HepG2 (cell line): ENCODE measurements around the gene ETV6. TPM values are rescaled to one million over a fixed set of nuclear protein-coding genes. Genes with fewer than 3 reads are reported as not detected.

Source experiments
- CAMTA2 ChIP-seq: sonication (generic); formaldehyde crosslinking; IDR thresholded peaks from 2 replicates; pipeline ENCODE4 v1.4.0; 2020; ENCODE audit warnings: mild to moderate bottlenecking, missing genetic modification reagents, borderline replicate concordance
- CBFB ChIP-seq: sonication (generic); formaldehyde crosslinking; IDR thresholded peaks from 2 replicates; pipeline ENCODE4 v1.4.0; 2020; ENCODE audit warnings: missing genetic modification reagents
- CEBPB ChIP-seq: IDR thresholded peaks from 2 replicates; pipeline ENCODE4 v1.6.1; 2011; ENCODE audit warnings: low read depth, low read length, improper control_type of control experiment, borderline replicate concordance
- CREB1 ChIP-seq, 2 experiments: fragments of 450-650 bp in 1 of 2; IDR thresholded peaks; 2 replicates each; pipeline ENCODE4 v1.6.1; 2016 to 2017; ENCODE audit warnings: control low read depth in 1 of 2, mild to moderate bottlenecking in 1 of 2, missing compliant biosample characterization in 1 of 2, missing genetic modification characterization in 1 of 2
- EEA1 ChIP-seq: sonication (generic); formaldehyde crosslinking; IDR thresholded peaks from 2 replicates; pipeline ENCODE4 v1.5.1; 2020; ENCODE audit warnings: mild to moderate bottlenecking, missing genetic modification reagents, borderline replicate concordance
- ELF4 ChIP-seq: sonication (generic); formaldehyde crosslinking; IDR thresholded peaks from 2 replicates; pipeline ENCODE4 v1.5.0; 2020; ENCODE audit warnings: missing genetic modification reagents, mild to moderate bottlenecking, moderate library complexity, borderline replicate concordance
- FOXP1 ChIP-seq, 2 experiments: fragments of 450-650 bp in 1 of 2; IDR thresholded peaks; 2 replicates each; pipeline ENCODE4 v1.6.1; 2017 to 2018; ENCODE audit warnings: antibody characterized with exemption in 1 of 2
- FOXP4 ChIP-seq: sonication (generic); formaldehyde crosslinking; IDR thresholded peaks from 2 replicates; pipeline ENCODE4 v1.4.0; 2020; ENCODE audit warnings: missing genetic modification reagents
- HINFP ChIP-seq: sonication (generic); formaldehyde crosslinking; IDR thresholded peaks from 2 replicates; pipeline ENCODE4 v1.4.0; 2020; ENCODE audit warnings: low read depth, mild to moderate bottlenecking, missing genetic modification reagents
- HMG20A ChIP-seq: IDR thresholded peaks from 2 replicates; pipeline ENCODE4 v1.6.1; 2016; ENCODE audit warnings: borderline replicate concordance
- HOMEZ ChIP-seq: IDR thresholded peaks from 2 replicates; pipeline ENCODE4 v1.6.1; 2016; ENCODE audit warnings: low read depth
- PHF21A ChIP-seq: sonication (generic); formaldehyde crosslinking; IDR thresholded peaks from 2 replicates; pipeline ENCODE4 v1.5.0; 2020; ENCODE audit warnings: mild to moderate bottlenecking, missing genetic modification reagents
- POGZ ChIP-seq: sonication (generic); formaldehyde crosslinking; IDR thresholded peaks from 2 replicates; pipeline ENCODE4 v1.4.0; 2020; ENCODE audit warnings: mild to moderate bottlenecking, missing genetic modification reagents
- PPARG ChIP-seq: conservative IDR thresholded peaks from 2 replicates; pipeline ENCODE4 v1.6.1; 2016; ENCODE audit warnings: missing biosample characterization, missing genetic modification reagents
- RARA ChIP-seq: IDR thresholded peaks from 2 replicates; pipeline ENCODE4 v1.6.1; 2016; ENCODE audit warnings: missing genetic modification reagents, missing compliant biosample characterization
- RARG ChIP-seq: sonication (generic); formaldehyde crosslinking; IDR thresholded peaks from 2 replicates; pipeline ENCODE4 v1.4.0; 2020; ENCODE audit warnings: low read depth, mild to moderate bottlenecking, missing genetic modification reagents
- RXRB ChIP-seq: IDR thresholded peaks from 2 replicates; pipeline ENCODE4 v1.6.1; 2016; ENCODE audit warnings: borderline replicate concordance, missing genetic modification reagents, missing compliant biosample characterization
- SAP130 ChIP-seq: IDR thresholded peaks from 2 replicates; pipeline ENCODE4 v1.6.1; 2016; ENCODE audit warnings: low read depth
- SMAD1 ChIP-seq: sonication (generic); formaldehyde crosslinking; IDR thresholded peaks from 2 replicates; pipeline ENCODE4 v1.4.0; 2020; ENCODE audit warnings: missing genetic modification reagents, low read depth, mild to moderate bottlenecking, borderline replicate concordance
- SNAPC5 ChIP-seq: sonication (generic); formaldehyde crosslinking; IDR thresholded peaks from 2 replicates; pipeline ENCODE4 v1.8.1; 2023; ENCODE audit warnings: mild to moderate bottlenecking, missing genetic modification reagents, borderline replicate concordance
- SOX5 ChIP-seq: IDR thresholded peaks from 2 replicates; pipeline ENCODE4 v1.6.1; 2016; ENCODE audit warnings: borderline replicate concordance
- SOX6 ChIP-seq, 2 experiments: fragments of 450-650 bp in 1 of 2; sonication (generic) in 1 of 2; formaldehyde crosslinking in 1 of 2; IDR thresholded peaks; 2 replicates each; pipeline versions ENCODE4 v1.4.0 to v1.6.1; 2017 to 2020; ENCODE audit warnings: antibody characterized with exemption in 1 of 2, mild to moderate bottlenecking in 1 of 2, missing genetic modification reagents in 1 of 2
- ZBTB21 ChIP-seq: sonication (generic); formaldehyde crosslinking; IDR thresholded peaks from 2 replicates; pipeline ENCODE4 v1.4.0; 2020; ENCODE audit warnings: missing genetic modification reagents
- ZFP41 ChIP-seq: sonication (generic); formaldehyde crosslinking; IDR thresholded peaks from 2 replicates; pipeline ENCODE4 v1.4.0; 2020; ENCODE audit warnings: mild to moderate bottlenecking, missing genetic modification reagents, borderline replicate concordance
- ZFP62 ChIP-seq: sonication (generic); formaldehyde crosslinking; IDR thresholded peaks from 2 replicates; pipeline ENCODE4 v1.4.0; 2020; ENCODE audit warnings: missing genetic modification reagents
- ZNF563 ChIP-seq: sonication (generic); formaldehyde crosslinking; IDR thresholded peaks from 2 replicates; pipeline ENCODE4 v1.8.0; 2022; ENCODE audit warnings: mild to moderate bottlenecking, moderate library complexity, missing genetic modification reagents
- ZNF644 ChIP-seq: IDR thresholded peaks from 2 replicates; pipeline ENCODE4 v1.6.1; 2016; ENCODE audit warnings: low read depth
- ZNF746 ChIP-seq: sonication (generic); formaldehyde crosslinking; IDR thresholded peaks from 2 replicates; pipeline ENCODE4 v1.8.0; 2022; ENCODE audit warnings: mild to moderate bottlenecking, missing genetic modification reagents
- polyA plus RNA-seq, 8 experiments: library from polyadenylated mRNA; depleted of rRNA in 3 of 8; stranded (reverse) in 7 of 8; unstranded in 1 of 8; fragments of >200 nt; fragmentation: Illumina TruSeq in 4 of 8; extraction: Trizol in 4 of 8; gene quantifications; 2 replicates each; pipeline versions ENCODE4 v1.2.1 to v1.2.3, GENCODE V29; 2011 to 2016; ENCODE audit warnings: low read depth in 4 of 8, missing spikeins in 1 of 8, mixed read lengths in 1 of 8; ENCODE audit not compliant: insufficient read depth in 1 of 8
- total RNA-seq, 5 experiments: library from RNA; depleted of rRNA; stranded (reverse); fragments of >200 nt; fragmentation: Illumina TruSeq; extraction: Trizol; gene quantifications; 2 replicates each; pipeline ENCODE4 v1.2.3, GENCODE V29; 2016; ENCODE audit warnings: low read depth in 1 of 5

The ETV6 gene
- total and polyA plus RNA-seq, 2 of the 13 experiments (the other 11 are each of a cell fraction or from before 2014, with no cell fraction given), result 2.2 to 3.0 TPM

GRCh38 chr12:11705010-11705409 lies 55.5 kb downstream of the ETV6 start (continued):
- TF ChIP-seq CREB1 (IDR thresholded peaks at IDR 0.05) (no peak), CREB1 (CRISPR knock-in tag; IDR thresholded peaks at IDR 0.05) (peak; percentile 44; the same call in 1 of the 2 replicates), ZFP41 (CRISPR knock-in tag) (no peak), FOXP1 (IDR thresholded peaks at IDR 0.05) (no peak), FOXP1 (CRISPR knock-in tag; IDR thresholded peaks at IDR 0.05) (peak; percentile 71), PPARG (CRISPR knock-in tag) (peak; percentile 90), FOXP4 (CRISPR knock-in tag) (peak; percentile 52), ELF4 (no peak), CBFB (no peak), SNAPC5 (CRISPR knock-in tag) (no peak), RARA (CRISPR knock-in tag) (peak; percentile 6; the same call in 1 of the 2 replicates), CEBPB (peak; percentile 94), HMG20A (peak; percentile 33; the same call in 1 of the 2 replicates), ZFP62 (CRISPR knock-in tag) (no peak), SMAD1 (no peak), SOX5 (CRISPR knock-in tag) (peak; percentile 54; the same call in 1 of the 2 replicates), ZNF644 (CRISPR knock-in tag) (peak; percentile 76), HOMEZ (CRISPR knock-in tag) (0 out of 2 replicates have a peak, but pooled peaks have one; percentile 24), SOX6 (IDR thresholded peaks at IDR 0.05) (no peak), SOX6 (CRISPR knock-in tag; IDR thresholded peaks at IDR 0.05) (peak; percentile 72), RARG (CRISPR knock-in tag) (no peak), SAP130 (peak; percentile 42; the same call in 1 of the 2 replicates), ZNF563 (CRISPR knock-in tag) (no peak), CAMTA2 (no peak), HINFP (CRISPR knock-in tag) (no peak), EEA1 (no peak), ZBTB21 (CRISPR knock-in tag) (0 out of 2 replicates have a peak, but pooled peaks have one; percentile 32), POGZ (CRISPR knock-in tag) (0 out of 2 replicates have a peak, but pooled peaks have one; percentile 26), ZNF746 (CRISPR knock-in tag) (no peak), RXRB (peak; percentile 60), PHF21A (CRISPR knock-in tag) (no peak)
